ENCODE measurements around the gene GANC. TPM values are rescaled to one million over a fixed set of nuclear protein-coding genes. Genes with fewer than 3 reads are reported as not detected.

The GANC gene
- total and polyA plus RNA-seq, 7 experiments from 2014 or later, result 14.0 to 57.2 (median 40.7) TPM

- peaks cover 0 to 1% (median 0%) of the 10 kb centered on the region in 11 donors for H3K9me3 Mint-ChIP-seq
- H3K27me3 ChIP-seq (ENCODE audit: control insufficient read depth in 2 of 2, insufficient read depth in 2 of 2, low read length in 2 of 2), result no peaks in the 10 kb centered on the region
- peaks cover 19 to 24% of the 10 kb centered on the region in 2 donors for H3K4me1 ChIP-seq (ENCODE audit: control insufficient read depth in 2 of 2, insufficient read depth in 2 of 2, low read length in 2 of 2)
- H3K4me3 Mint-ChIP-seq, result peak overlapping the region; percentile 17 to 100 (median 96)
- H3K4me3 ChIP-seq (ENCODE audit: low read length), result no peak overlapping the region
- peaks cover 0 to 20% (median 4%) of the 10 kb centered on the region in 3 experiments for H3K36me3 ChIP-seq (ENCODE audit: control insufficient read depth in 2 of 3, insufficient read depth in 3 of 3, low read length in 3 of 3)
- peak overlapping the region; percentile 94 for H3K27ac ChIP-seq (ENCODE audit: low read depth, low read length)
- H3K36me3 Mint-ChIP-seq, result peaks cover 4 to 31% (median 18%) of the 10 kb centered on the region in 5 donors
- CTCF ChIA-PET, result interaction anchor here (0.6 kb wide), 2 partner anchors 21 to 215 kb away, joined by 3 to 4 read pairs; partner anchors contain the start of gene ZNF106
- peak overlapping the region; percentile 0 to 100 (median 99) for H3K27ac Mint-ChIP-seq
- intact Hi-C loops (cut with micrococcal nuclease), result loop anchor here (10.0 kb wide), 5 partner anchors 991 to 1711 kb away; partner anchors contain the start of genes CCDC32 (in 1 of the 2), INO80 (in 1 of the 2), LCMT2 (in 1 of the 2) and MFAP1 (in 1 of the 2)
- no peak for ATAC-seq
- POLR2A ChIA-PET, result interaction anchor here (0.6 to 2.9 kb wide), 3 partner anchors 68 to 277 kb away, joined by 3 to 8 read pairs (median 8); partner anchors contain the start of genes VPS39 and ZNF106
- peaks cover 21 to 53% (median 47%) of the 10 kb centered on the region in 7 donors for H3K4me1 Mint-ChIP-seq
- no peaks in the 10 kb centered on the region for H3K27me3 Mint-ChIP-seq
- no peaks in the 10 kb centered on the region for H3K9me3 ChIP-seq (ENCODE audit: control insufficient read depth in 2 of 3, low read length in 3 of 3)
- no peak for DNase-seq
These were observed 2.9 kb downstream of the GANC start for GRCh38 chr15:42275780-42276391.

DNA sequence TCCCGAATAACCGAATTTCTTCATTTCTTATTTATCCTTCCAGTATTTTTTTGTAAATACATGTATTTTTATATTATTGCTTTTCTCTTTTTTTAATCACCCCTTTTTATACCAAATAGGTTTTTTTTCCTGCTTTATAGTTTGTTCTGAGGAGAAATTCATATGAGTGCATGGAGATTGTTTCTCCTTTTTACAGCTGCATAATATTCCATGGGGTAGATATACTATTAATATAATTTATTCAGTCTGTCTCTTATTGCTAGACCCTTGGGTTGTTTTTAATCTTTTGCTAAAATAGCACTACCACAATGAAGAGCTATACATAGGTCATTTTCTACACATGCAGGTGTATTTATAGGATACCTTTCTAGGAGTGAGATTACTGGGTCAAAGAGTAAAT, 3.8 kb downstream of the GANC start:
- POLR2A ChIA-PET, result interaction anchor here (0.7 to 2.9 kb wide), 2 partner anchors 10 to 69 kb away, joined by 3 to 8 read pairs; partner anchors contain the start of gene VPS39
- Histone ChIP-seq H3K27me3 (ENCODE audit: control insufficient read depth in 2 of 2, insufficient read depth in 2 of 2, low read length in 2 of 2) (no peaks in the 10 kb centered on the region), H3K9me3 (ENCODE audit: control insufficient read depth in 2 of 3, low read length in 3 of 3) (no peaks in the 10 kb centered on the region), H3K4me1 (ENCODE audit: control insufficient read depth in 2 of 2, insufficient read depth in 2 of 2, low read length in 2 of 2) (peaks cover 13 to 18% of the 10 kb centered on the region in 2 donors), H3K27ac (ENCODE audit: low read depth, low read length) (no peak overlapping the region), H3K4me3 (ENCODE audit: low read length) (no peak overlapping the region), H3K36me3 (ENCODE audit: control insufficient read depth in 2 of 3, insufficient read depth in 3 of 3, low read length in 3 of 3) (peaks cover 0 to 27% (median 4%) of the 10 kb centered on the region in 3 experiments)
- no peak for DNase-seq
- CTCF ChIA-PET, result interaction anchor here (0.6 kb wide), 1 partner anchor 20 kb away, joined by 4 read pairs; no protein-coding TSS in a partner anchor
- H3K27me3 Mint-ChIP-seq, result no peaks in the 10 kb centered on the region
- peak overlapping the region in 1 of 9 donors; percentile 100 for H3K27ac Mint-ChIP-seq
- peaks cover 16 to 44% (median 39%) of the 10 kb centered on the region in 7 donors for H3K4me1 Mint-ChIP-seq
- ATAC-seq, result no peak
- H3K9me3 Mint-ChIP-seq, result peaks cover 0 to 1% (median 0%) of the 10 kb centered on the region in 11 donors
- peaks cover 4 to 30% (median 18%) of the 10 kb centered on the region in 5 donors for H3K36me3 Mint-ChIP-seq
- intact Hi-C loops (cut with micrococcal nuclease), result loop anchor here (10.0 kb wide), 5 partner anchors 992 to 1712 kb away; partner anchors contain the start of genes CCDC32 (in 1 of the 2), INO80 (in 1 of the 2), LCMT2 (in 1 of the 2) and MFAP1 (in 1 of the 2)
- H3K4me3 Mint-ChIP-seq, result peak overlapping the region in 1 of 10 donors; percentile 13

DNA sequence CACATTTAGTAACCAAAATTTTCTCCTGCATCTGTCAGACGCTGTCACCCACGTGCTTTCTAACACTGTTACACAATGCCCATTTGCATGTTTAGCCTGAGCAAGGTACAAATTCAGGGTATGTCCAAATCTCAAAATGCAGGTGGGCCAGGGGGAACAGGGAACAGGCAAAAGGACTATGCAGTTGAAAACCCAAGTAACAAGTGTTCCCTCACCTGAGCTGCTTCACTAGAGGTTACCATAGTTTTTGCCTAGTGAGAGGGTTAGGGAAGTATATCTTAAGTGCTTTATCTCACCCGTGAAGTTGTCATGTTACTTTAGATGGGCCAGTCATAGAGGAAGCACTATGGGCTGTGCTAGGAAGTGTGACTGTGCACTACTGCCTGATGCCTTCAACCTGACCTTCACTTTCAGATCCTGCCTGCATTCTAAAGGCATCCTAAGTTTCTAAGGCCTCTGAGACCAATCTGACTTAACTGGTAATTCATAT, 6.3 kb downstream of the GANC start:
- peaks cover 0 to 31% (median 4%) of the 10 kb centered on the region in 3 experiments for H3K36me3 ChIP-seq (ENCODE audit: control insufficient read depth in 2 of 3, insufficient read depth in 3 of 3, low read length in 3 of 3)
- H3K9me3 ChIP-seq (ENCODE audit: control insufficient read depth in 2 of 3, low read length in 3 of 3), result no peaks in the 10 kb centered on the region
- Mint-ChIP-seq H3K36me3 (peaks cover 4 to 45% (median 18%) of the 10 kb centered on the region in 5 donors), H3K4me1 (peaks cover 8 to 27% (median 26%) of the 10 kb centered on the region in 7 donors), H3K27me3 (no peaks in the 10 kb centered on the region), H3K4me3 (no peak overlapping the region), H3K27ac (peak overlapping the region in 1 of 9 donors; percentile 52), H3K9me3 (no peaks in the 10 kb centered on the region)
- no peak overlapping the region for H3K27ac ChIP-seq (ENCODE audit: low read depth, low read length)
- no peak overlapping the region for H3K4me3 ChIP-seq (ENCODE audit: low read length)
- H3K27me3 ChIP-seq (ENCODE audit: control insufficient read depth in 2 of 2, insufficient read depth in 2 of 2, low read length in 2 of 2), result no peaks in the 10 kb centered on the region
- ChIA-PET CTCF (no interaction called here), POLR2A (interaction anchor here (0.9 kb wide), 1 partner anchor 13 kb away, joined by 3 read pairs; no protein-coding TSS in a partner anchor)
- intact Hi-C loops (cut with micrococcal nuclease), result loop anchor here (10.0 kb wide), 5 partner anchors 994 to 1714 kb away; partner anchors contain the start of genes CCDC32 (in 1 of the 2), INO80 (in 1 of the 2), LCMT2 (in 1 of the 2) and MFAP1 (in 1 of the 2)
- H3K4me1 ChIP-seq (ENCODE audit: control insufficient read depth in 2 of 2, insufficient read depth in 2 of 2, low read length in 2 of 2), result peaks cover 13 to 18% of the 10 kb centered on the region in 2 donors
- no peak for DNase-seq
- ATAC-seq, result peak; percentile 93

DNA sequence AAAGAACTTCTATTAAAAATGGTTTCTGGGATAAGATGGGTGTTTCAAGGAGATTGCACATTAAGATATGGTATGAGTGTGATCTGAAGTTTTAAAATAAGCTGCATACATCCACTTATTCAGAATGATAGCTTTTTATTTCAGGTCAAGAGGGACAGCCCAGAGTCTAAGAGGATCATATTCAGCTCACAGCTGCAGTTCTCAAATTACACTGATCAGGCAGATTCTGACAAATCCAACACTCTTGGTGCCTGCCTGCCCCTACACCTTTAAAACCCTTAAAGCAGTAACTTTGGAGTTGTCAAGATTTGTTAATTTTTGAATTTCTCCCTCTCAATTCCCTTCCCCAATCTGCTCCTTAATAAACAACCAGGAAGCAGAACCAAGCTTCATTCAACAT, 9.3 kb downstream of the GANC start:
- Histone ChIP-seq H3K4me3 (ENCODE audit: low read length) (no peak overlapping the region), H3K4me1 (ENCODE audit: control insufficient read depth in 2 of 2, insufficient read depth in 2 of 2, low read length in 2 of 2) (no peaks in the 10 kb centered on the region), H3K27ac (ENCODE audit: low read depth, low read length) (no peak overlapping the region), H3K27me3 (ENCODE audit: control insufficient read depth in 2 of 2, insufficient read depth in 2 of 2, low read length in 2 of 2) (no peaks in the 10 kb centered on the region), H3K9me3 (ENCODE audit: control insufficient read depth in 2 of 3, low read length in 3 of 3) (no peaks in the 10 kb centered on the region), H3K36me3 (ENCODE audit: control insufficient read depth in 2 of 3, insufficient read depth in 3 of 3, low read length in 3 of 3) (peaks cover 0 to 44% (median 4%) of the 10 kb centered on the region in 3 experiments)
- no peak for DNase-seq
- no peaks in the 10 kb centered on the region for H3K9me3 Mint-ChIP-seq
- intact Hi-C loops (cut with micrococcal nuclease), result no loop called here
- ChIA-PET CTCF (no interaction called here), POLR2A (interaction anchor here (0.6 to 1.3 kb wide), 2 partner anchors 9 to 371 kb away, joined by 3 to 6 read pairs; partner anchors contain the start of genes GANC and TMEM87A)
- H3K4me3 Mint-ChIP-seq, result no peak overlapping the region
- H3K4me1 Mint-ChIP-seq, result peaks cover 0 to 9% (median 0%) of the 10 kb centered on the region in 7 donors
- no peaks in the 10 kb centered on the region for H3K27me3 Mint-ChIP-seq
- ATAC-seq, result no peak
- peaks cover 4 to 63% (median 13%) of the 10 kb centered on the region in 5 donors for H3K36me3 Mint-ChIP-seq
- no peak overlapping the region for H3K27ac Mint-ChIP-seq

GRCh38 chr15:42282926-42283325, 9.9 kb downstream of the GANC start:
- H3K4me1 ChIP-seq (ENCODE audit: control insufficient read depth in 2 of 2, insufficient read depth in 2 of 2, low read length in 2 of 2), result no peaks in the 10 kb centered on the region
- ChIA-PET POLR2A (interaction anchor here (0.6 to 1.3 kb wide), 2 partner anchors 10 to 371 kb away, joined by 3 to 6 read pairs; partner anchors contain the start of genes GANC and TMEM87A), CTCF (no interaction called here)
- Mint-ChIP-seq H3K36me3 (peaks cover 4 to 69% (median 15%) of the 10 kb centered on the region in 5 donors), H3K27me3 (no peaks in the 10 kb centered on the region), H3K27ac (no peak overlapping the region), H3K9me3 (no peaks in the 10 kb centered on the region), H3K4me3 (no peak overlapping the region), H3K4me1 (peaks cover 0 to 9% (median 0%) of the 10 kb centered on the region in 7 donors)
- intact Hi-C loops (cut with micrococcal nuclease), result no loop called here
- no peaks in the 10 kb centered on the region for H3K27me3 ChIP-seq (ENCODE audit: control insufficient read depth in 2 of 2, insufficient read depth in 2 of 2, low read length in 2 of 2)
- ATAC-seq, result no peak
- no peaks in the 10 kb centered on the region for H3K9me3 ChIP-seq (ENCODE audit: control insufficient read depth in 2 of 3, low read length in 3 of 3)
- no peak for DNase-seq
- no peak overlapping the region for H3K4me3 ChIP-seq (ENCODE audit: low read length)
- H3K27ac ChIP-seq (ENCODE audit: low read depth, low read length), result no peak overlapping the region
- peaks cover 0 to 44% (median 4%) of the 10 kb centered on the region in 3 experiments for H3K36me3 ChIP-seq (ENCODE audit: control insufficient read depth in 2 of 3, insufficient read depth in 3 of 3, low read length in 3 of 3)

GRCh38 chr15:42283671-42284070, 10.7 kb downstream of the GANC start:
- Mint-ChIP-seq H3K4me1 (peaks cover 0 to 7% (median 0%) of the 10 kb centered on the region in 7 donors), H3K36me3 (peaks cover 4 to 71% (median 21%) of the 10 kb centered on the region in 5 donors), H3K9me3 (no peaks in the 10 kb centered on the region), H3K27me3 (no peaks in the 10 kb centered on the region), H3K27ac (no peak overlapping the region), H3K4me3 (no peak overlapping the region)
- no peak for DNase-seq
- Histone ChIP-seq H3K9me3 (ENCODE audit: control insufficient read depth in 2 of 3, low read length in 3 of 3) (no peaks in the 10 kb centered on the region), H3K27me3 (ENCODE audit: control insufficient read depth in 2 of 2, insufficient read depth in 2 of 2, low read length in 2 of 2) (no peaks in the 10 kb centered on the region), H3K36me3 (ENCODE audit: control insufficient read depth in 2 of 3, insufficient read depth in 3 of 3, low read length in 3 of 3) (peaks cover 0 to 45% (median 4%) of the 10 kb centered on the region in 3 experiments), H3K4me3 (ENCODE audit: low read length) (no peak overlapping the region), H3K27ac (ENCODE audit: low read depth, low read length) (no peak overlapping the region), H3K4me1 (ENCODE audit: control insufficient read depth in 2 of 2, insufficient read depth in 2 of 2, low read length in 2 of 2) (no peaks in the 10 kb centered on the region)
- no peak for ATAC-seq
- intact Hi-C loops (cut with micrococcal nuclease), result no loop called here
- ChIA-PET POLR2A (no interaction called here), CTCF (no interaction called here)
